ENCODE measurements around the gene TYROBP.
"Not testable (repeated sequence)": the region's sequence is repeated elsewhere in the genome, so short reads cannot be mapped to it uniquely, and the experiment has no call there.

The TYROBP gene

DNA sequence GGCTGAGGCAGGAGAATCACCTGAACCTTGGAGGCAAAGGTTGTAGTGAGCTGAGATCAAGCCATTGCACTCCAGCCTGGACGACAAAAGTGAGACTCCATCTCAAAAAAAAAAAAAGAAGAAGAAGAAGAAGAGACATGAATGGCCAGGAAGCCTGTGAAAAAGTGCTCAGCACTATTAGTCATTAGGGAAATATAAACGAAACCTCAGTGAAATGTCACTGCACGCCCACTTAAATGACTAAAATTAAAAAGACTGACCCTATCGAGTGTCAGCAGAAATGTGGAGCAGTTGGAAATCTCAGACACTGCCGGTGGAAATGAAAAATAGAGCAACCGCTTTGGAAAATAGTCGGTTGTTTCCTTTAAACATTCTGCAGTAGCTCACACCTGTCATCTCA, 5.5 kb upstream of the TYROBP start:
- POLR2A ChIA-PET: interaction anchor here (0.6 to 1.1 kb wide), 2 partner anchors 11 to 13 kb away, joined by 3 read pairs; no protein-coding TSS in a partner anchor
- TF ChIP-seq NFRKB (IDR thresholded peaks at IDR 0.05) (no peak), ELF4 (IDR thresholded peaks at IDR 0.05) (no peak), FOXA1 (IDR thresholded peaks at IDR 0.05) (no peak)
- no peak for DNase-seq (ENCODE audit: extremely low spot score)
- CTCF ChIA-PET: no interaction called here

DNA sequence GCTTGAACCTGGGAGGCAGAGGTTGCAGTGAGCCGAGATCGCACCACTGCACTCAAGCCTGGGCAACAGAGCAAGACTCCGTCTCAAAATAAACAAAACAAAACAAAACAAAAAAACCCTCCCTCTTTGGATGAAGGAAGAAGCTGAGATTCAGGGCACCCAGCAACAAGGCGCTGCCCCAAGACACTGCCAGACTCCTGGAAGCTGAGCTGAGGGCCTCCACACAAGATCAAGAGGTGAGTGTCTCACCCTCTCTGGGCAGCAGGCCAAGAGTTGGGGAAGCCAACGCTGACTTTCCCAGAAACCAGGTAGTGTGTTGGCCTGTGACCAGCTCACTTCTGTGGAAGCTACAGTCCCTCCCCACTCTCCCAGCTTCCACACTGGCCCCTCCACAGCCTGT, 3.7 kb upstream of the TYROBP start:
- DNase-seq (ENCODE audit: extremely low spot score): no peak
- POLR2A ChIA-PET: interaction anchor here (1.0 kb wide), 1 partner anchor 19 kb away, joined by 4 read pairs; no protein-coding TSS in a partner anchor

DNA sequence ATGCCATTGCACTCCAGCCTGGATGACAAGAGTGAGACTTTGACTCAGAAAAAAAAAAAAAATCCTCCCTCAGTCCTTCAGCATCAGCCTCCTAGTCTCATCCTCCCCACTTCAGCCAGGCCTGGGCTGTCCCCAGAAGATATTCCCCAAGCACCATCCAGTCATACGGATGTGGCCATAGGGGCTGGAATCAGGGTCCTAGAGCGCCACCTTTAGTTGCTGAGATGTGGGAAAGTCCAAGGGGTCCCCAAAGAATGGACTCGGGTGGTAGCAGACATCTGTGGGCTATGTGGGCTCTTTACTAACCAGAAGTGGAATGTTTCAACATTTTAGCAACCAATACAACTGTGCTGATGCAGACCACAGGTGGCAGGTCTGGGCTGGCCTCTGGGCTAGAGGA, 3.1 kb upstream of the TYROBP start:
- no peak for TF ChIP-seq CTBP1 (IDR thresholded peaks at IDR 0.05; ENCODE audit: borderline replicate concordance)
- TF ChIP-seq NFRKB (IDR thresholded peaks at IDR 0.05): no peak
- ChIA-PET CTCF (no interaction called here), POLR2A (interaction anchor here (1.0 kb wide), 1 partner anchor 20 kb away, joined by 4 read pairs; no protein-coding TSS in a partner anchor)
- DNase-seq (ENCODE audit: extremely low spot score): no peak

More for the DNA sequence above, 3.7 kb upstream of the TYROBP start:
- TF ChIP-seq SUZ12 (IDR thresholded peaks at IDR 0.05): no peak
- CTCF ChIA-PET: no interaction called here

DNA sequence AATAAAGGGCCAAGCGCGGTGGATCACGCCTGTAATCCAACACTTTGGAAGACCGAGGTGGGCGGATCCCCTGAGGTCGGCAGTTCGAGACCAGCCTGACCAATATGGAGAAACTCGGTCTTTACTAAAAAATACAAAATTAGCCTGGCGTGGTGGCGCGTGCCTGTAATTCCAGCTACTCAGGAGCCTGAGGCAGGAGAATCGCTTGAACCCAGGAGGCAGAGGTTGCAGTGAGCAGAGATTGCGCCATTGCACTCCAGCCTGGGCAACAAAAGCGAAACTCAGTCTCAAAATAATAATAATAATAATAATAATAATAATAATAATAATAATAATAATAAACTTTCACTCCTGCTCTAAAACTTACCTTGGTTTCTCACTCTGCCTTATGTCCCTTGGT, 2.3 kb upstream of the TYROBP start:
- DNase-seq (ENCODE audit: extremely low spot score); POLR2A ChIA-PET; CTCF ChIA-PET: not testable (repeated sequence)

DNA sequence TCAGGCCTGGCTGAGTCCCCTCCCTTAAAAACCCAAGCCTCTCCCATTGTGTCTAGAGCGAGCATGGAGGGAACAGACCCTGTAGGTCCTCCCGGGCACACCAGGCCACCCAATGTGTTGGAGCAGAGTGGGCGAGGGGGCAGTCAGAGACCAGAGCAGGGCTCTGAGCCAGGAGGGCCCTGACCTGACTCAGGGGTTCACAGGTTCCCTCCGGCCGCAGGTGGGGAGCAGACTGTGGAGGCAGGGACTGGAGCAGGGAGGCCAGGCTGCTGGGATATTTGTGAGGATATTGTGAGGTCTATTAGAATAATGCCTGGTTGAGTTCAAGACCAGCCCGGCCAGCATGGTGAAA, 1.6 kb upstream of the TYROBP start:
- ChIA-PET CTCF (no interaction called here), POLR2A (no interaction called here)
- no peak for DNase-seq (ENCODE audit: extremely low spot score)
- TF ChIP-seq ELF4 (IDR thresholded peaks at IDR 0.05) (no peak), FOXM1 (IDR thresholded peaks at IDR 0.05; ENCODE audit: borderline replicate concordance) (no peak), TARDBP (IDR thresholded peaks at IDR 0.05) (no peak), CTBP1 (IDR thresholded peaks at IDR 0.05; ENCODE audit: borderline replicate concordance) (no peak), ZNF384 (IDR thresholded peaks at IDR 0.05) (no peak), NFRKB (IDR thresholded peaks at IDR 0.05) (no peak), FOXK2 (IDR thresholded peaks at IDR 0.05) (no peak), BHLHE40 (IDR thresholded peaks at IDR 0.05; ENCODE audit: borderline replicate concordance) (no peak), HDGF (IDR thresholded peaks at IDR 0.05; ENCODE audit: borderline replicate concordance) (no peak), SP1 (IDR thresholded peaks at IDR 0.05) (no peak), LEF1 (IDR thresholded peaks at IDR 0.05; ENCODE audit: borderline replicate concordance) (no peak)

DNA sequence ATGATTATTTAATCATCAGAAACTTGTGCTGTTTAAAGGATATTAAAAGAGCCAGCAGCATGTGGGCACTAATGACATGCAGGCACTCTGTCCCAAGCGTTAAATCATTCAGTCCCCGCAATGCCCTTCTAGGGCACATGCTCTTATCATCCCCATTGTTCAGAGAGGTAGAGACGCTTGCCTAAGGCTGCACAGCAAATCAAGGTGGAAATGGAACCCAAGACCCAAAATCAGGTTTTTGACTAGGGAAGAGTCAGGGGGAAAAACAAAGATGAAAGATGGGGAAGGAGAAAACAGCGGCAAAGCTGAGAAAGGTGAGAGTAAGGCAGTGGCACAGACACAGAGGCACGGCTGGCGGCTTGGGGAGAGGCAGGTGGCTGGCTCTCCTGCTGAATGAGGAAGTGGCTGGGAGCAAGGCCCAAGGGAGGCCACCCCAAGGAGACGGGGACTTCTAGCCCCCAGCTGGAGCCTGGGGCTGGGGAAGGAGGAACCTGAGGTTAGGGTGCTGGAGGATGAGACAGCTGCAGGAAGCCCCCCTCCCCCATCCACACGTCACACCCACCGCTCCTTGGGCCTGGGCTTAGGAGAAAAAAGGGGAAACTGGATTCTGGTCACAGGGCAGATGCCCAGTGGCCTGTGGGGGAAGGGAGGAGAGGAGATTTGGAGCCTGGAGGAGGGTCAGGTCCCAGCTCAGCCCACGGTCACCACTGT, 1.0 kb upstream of the TYROBP start:
- DNase-seq (ENCODE audit: extremely low spot score): no peak
- ChIA-PET POLR2A (no interaction called here), CTCF (no interaction called here)

DNA sequence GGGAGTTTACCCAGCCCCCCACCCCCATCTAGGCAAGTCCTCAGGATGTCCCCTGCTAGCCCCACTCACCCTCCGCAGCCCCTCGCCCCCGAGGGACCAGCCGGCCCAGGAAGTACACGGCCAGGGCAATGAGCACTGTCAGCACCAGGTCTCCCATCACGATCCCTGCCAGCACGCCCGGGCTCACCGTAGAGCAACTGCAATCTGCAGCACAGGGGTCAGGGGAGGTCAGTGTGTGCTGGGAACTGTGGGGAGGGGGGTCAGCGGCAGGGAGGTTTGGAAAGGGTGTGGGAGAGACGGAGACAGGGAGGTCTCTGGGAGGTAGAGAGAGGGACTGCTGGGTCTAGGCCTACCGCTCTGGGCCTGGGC, 734 bp downstream of the TYROBP start:
- POLR2A ChIA-PET: no interaction called here
- no peak for DNase-seq (ENCODE audit: extremely low spot score)
- CTCF ChIA-PET: no interaction called here
- TF ChIP-seq L3MBTL2 (conservative IDR thresholded peaks at IDR 0.05) (no peak), FOXA1 (IDR thresholded peaks at IDR 0.05) (no peak), ELF4 (IDR thresholded peaks at IDR 0.05) (no peak), SUZ12 (IDR thresholded peaks at IDR 0.05) (no peak), NFRKB (IDR thresholded peaks at IDR 0.05) (no peak), HDGF (IDR thresholded peaks at IDR 0.05; ENCODE audit: borderline replicate concordance) (no peak), BHLHE40 (IDR thresholded peaks at IDR 0.05; ENCODE audit: borderline replicate concordance) (no peak), SP1 (IDR thresholded peaks at IDR 0.05) (no peak), TARDBP (IDR thresholded peaks at IDR 0.05) (no peak), ZNF384 (IDR thresholded peaks at IDR 0.05) (no peak), FOXM1 (IDR thresholded peaks at IDR 0.05; ENCODE audit: borderline replicate concordance) (no peak), FOXK2 (IDR thresholded peaks at IDR 0.05) (no peak), LEF1 (IDR thresholded peaks at IDR 0.05; ENCODE audit: borderline replicate concordance) (no peak), ARNT (IDR thresholded peaks at IDR 0.05) (no peak), CTBP1 (IDR thresholded peaks at IDR 0.05; ENCODE audit: borderline replicate concordance) (no peak)
- TF ChIP-seq, protein P1, sequence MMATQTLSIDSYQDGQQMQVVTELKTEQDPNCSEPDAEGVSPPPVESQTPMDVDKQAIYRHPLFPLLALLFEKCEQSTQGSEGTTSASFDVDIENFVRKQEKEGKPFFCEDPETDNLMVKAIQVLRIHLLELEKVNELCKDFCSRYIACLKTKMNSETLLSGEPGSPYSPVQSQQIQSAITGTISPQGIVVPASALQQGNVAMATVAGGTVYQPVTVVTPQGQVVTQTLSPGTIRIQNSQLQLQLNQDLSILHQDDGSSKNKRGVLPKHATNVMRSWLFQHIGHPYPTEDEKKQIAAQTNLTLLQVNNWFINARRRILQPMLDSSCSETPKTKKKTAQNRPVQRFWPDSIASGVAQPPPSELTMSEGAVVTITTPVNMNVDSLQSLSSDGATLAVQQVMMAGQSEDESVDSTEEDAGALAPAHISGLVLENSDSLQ (IDR thresholded peaks at IDR 0.05): no peak

More for the DNA sequence above, 1.0 kb upstream of the TYROBP start:
- TF ChIP-seq FOXK2 (IDR thresholded peaks at IDR 0.05): no peak
- TF ChIP-seq CTBP1 (IDR thresholded peaks at IDR 0.05; ENCODE audit: borderline replicate concordance): no peak
- TF ChIP-seq, protein P1 (IDR thresholded peaks at IDR 0.05): no peak
- TF ChIP-seq BHLHE40 (IDR thresholded peaks at IDR 0.05; ENCODE audit: borderline replicate concordance): no peak
- no peak for TF ChIP-seq ZNF384 (IDR thresholded peaks at IDR 0.05)

DNA sequence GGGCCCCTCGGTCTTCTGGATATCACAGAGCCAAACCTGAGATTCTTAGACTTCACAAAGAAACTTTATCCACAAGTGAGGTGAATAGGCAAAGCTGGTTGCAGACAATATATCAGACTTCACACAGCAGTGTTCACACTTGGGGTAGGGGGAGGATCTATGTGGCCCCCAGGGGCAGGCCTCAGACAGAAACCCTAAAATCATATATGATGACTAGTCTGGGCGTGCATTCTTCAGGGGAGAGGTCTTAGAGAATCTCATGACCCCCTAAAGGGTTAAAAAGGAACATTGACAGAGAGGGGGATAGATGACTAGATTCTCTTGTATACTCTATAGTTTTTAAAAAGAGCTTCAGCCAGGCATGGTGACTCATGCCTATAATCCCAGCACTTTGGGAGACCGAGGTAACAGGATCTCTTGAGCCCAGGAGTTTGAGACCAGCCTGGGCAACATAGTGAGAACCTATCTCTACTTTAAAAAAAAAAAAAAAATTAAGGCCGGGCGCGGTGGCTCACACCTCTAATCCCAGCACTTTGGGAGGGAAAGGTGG, 2.8 kb downstream of the TYROBP start:
- ChIA-PET CTCF (interaction anchor here (0.6 to 1.3 kb wide), 2 partner anchors 26 to 86 kb away, joined by 4 read pairs; no protein-coding TSS in a partner anchor), POLR2A (interaction anchor here (1.1 kb wide), 1 partner anchor 149 kb away, joined by 3 read pairs; the partner anchor contains the start of gene THAP8)
- DNase-seq (ENCODE audit: extremely low spot score): no peak
- no peak for TF ChIP-seq NFRKB (IDR thresholded peaks at IDR 0.05)
- no peak for TF ChIP-seq ZNF384 (IDR thresholded peaks at IDR 0.05)
- no peak for TF ChIP-seq FOXK2 (IDR thresholded peaks at IDR 0.05)
- TF ChIP-seq CTBP1 (IDR thresholded peaks at IDR 0.05; ENCODE audit: borderline replicate concordance): no peak
- TF ChIP-seq, protein P1 (IDR thresholded peaks at IDR 0.05): no peak
- TF ChIP-seq SUZ12 (IDR thresholded peaks at IDR 0.05): no peak
- TF ChIP-seq HDGF (IDR thresholded peaks at IDR 0.05; ENCODE audit: borderline replicate concordance): no peak
- no peak for TF ChIP-seq FOXM1 (IDR thresholded peaks at IDR 0.05; ENCODE audit: borderline replicate concordance)
- no peak for TF ChIP-seq TARDBP (IDR thresholded peaks at IDR 0.05)
